Measurements from ENCODE around the gene PSMD10. TPM values are rescaled to one million over a fixed set of nuclear protein-coding genes. Genes with fewer than 3 reads are reported as not detected.

Gene PSMD10
- total and polyA plus RNA-seq, 11 donors = 14.9 to 33.4 (median 21.2) TPM

DNA sequence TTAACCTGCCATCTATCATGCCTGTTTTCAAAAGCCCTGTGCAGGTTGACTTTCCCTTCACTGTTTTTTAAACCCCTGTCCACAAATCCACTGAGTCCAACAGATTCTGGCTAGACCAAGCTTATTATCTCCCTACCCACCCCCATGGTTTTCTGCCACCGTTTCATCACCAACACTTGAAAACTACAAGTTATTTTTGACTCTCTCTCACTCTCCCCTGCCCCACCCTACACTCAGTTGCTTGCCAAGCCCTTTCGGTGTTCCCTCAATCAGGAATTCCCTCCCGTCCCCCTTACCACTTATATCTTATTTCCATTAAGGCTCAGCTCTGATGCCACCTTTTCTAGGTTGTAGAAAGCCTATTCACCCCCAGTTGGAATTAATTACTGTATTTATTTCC is 29.9 kb upstream of the PSMD10 start:
- WGBS, 4 donors = 12 to 31% (median 19%) methylated on average over 3 of the region's 3 CpGs
- Histone ChIP-seq H3K9me3 (no peaks in the 10 kb centered on the region), H3K27ac (peak overlapping the region in 3 of 12 donors; percentile 17 to 42 (median 29)), H3K27me3 (no peaks in the 10 kb centered on the region), H3K4me3 (no peak overlapping the region), H3K4me1 (peaks cover 0 to 48% (median 19%) of the 10 kb centered on the region in 12 donors), H3K36me3 (peaks cover 0 to 4% (median 0%) of the 10 kb centered on the region in 9 donors)
- intact Hi-C loops (cut with DNase I) = loop anchor here in 1 of 10 donors (10.0 kb wide), 1 partner anchor 376 kb away; no protein-coding TSS in a partner anchor
- DNase-seq (peak in 3 of 5 donors; percentile 8 to 32 (median 15)), ATAC-seq (peak in 3 of 4 donors; percentile 65 to 77 (median 67))
- TF ChIP-seq, protein P1, sequence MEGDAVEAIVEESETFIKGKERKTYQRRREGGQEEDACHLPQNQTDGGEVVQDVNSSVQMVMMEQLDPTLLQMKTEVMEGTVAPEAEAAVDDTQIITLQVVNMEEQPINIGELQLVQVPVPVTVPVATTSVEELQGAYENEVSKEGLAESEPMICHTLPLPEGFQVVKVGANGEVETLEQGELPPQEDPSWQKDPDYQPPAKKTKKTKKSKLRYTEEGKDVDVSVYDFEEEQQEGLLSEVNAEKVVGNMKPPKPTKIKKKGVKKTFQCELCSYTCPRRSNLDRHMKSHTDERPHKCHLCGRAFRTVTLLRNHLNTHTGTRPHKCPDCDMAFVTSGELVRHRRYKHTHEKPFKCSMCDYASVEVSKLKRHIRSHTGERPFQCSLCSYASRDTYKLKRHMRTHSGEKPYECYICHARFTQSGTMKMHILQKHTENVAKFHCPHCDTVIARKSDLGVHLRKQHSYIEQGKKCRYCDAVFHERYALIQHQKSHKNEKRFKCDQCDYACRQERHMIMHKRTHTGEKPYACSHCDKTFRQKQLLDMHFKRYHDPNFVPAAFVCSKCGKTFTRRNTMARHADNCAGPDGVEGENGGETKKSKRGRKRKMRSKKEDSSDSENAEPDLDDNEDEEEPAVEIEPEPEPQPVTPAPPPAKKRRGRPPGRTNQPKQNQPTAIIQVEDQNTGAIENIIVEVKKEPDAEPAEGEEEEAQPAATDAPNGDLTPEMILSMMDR (IDR thresholded peaks at IDR 0.05) = no peak
- TF ChIP-seq POLR2A (IDR thresholded peaks at IDR 0.05) = no peak

DNA sequence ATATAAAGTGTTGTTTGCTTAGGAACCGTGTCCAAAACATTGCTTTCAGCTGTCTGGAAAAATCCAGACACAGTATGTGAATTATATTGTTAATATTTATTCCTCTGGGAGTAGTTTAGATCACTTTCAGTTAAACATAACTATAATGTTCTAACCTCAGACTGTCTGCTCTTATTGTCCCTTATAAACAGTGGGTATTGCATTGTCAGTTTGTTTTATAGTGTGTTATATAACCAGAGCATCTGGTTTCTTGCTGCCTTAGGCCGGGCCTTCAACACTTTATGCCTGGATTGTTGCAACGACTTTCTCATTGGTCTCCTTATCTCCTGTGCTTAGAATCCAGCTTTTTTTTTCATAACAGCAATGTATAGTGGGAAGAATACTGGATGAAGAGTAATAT is 26.6 kb upstream of the PSMD10 start:
- Histone ChIP-seq H3K4me3 (no peak overlapping the region), H3K9me3 (no peaks in the 10 kb centered on the region), H3K27ac (no peak overlapping the region), H3K36me3 (no peaks in the 10 kb centered on the region), H3K27me3 (no peaks in the 10 kb centered on the region), H3K4me1 (peaks cover 0 to 38% (median 16%) of the 10 kb centered on the region in 12 donors)
- no peak for TF ChIP-seq POLR2A (IDR thresholded peaks at IDR 0.05)
- TF ChIP-seq, protein P1 (IDR thresholded peaks at IDR 0.05) = no peak
- ATAC-seq (peak in 1 of 4 donors; percentile 53), DNase-seq (no peak)
- 48 to 62% (median 57%) methylated on average over 3 of the region's 3 CpGs for WGBS, 4 donors
- intact Hi-C loops (cut with DNase I) = no loop called here

DNA sequence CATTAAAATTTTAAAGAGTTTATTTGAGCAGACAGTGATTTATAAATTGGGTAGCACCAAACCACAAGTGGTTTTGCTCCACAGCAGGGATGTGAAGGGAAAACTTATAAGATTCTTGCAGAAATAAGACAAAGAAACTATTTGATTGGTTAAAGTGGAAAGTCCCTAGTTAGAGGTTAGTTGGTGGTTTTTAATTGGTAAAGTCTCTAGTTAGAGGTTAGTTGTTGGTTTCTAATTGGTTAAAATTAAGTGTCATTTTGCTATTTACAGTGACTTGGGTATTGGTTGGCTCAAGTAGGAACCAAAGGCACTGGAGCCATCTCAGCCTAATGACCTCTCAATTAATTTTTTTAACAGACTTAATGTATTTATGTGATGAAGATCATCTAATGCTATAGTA is 23.2 kb upstream of the PSMD10 start:
- ATAC-seq = no peak
- Histone ChIP-seq H3K36me3 (no peaks in the 10 kb centered on the region), H3K9me3 (no peaks in the 10 kb centered on the region), H3K4me3 (no peak overlapping the region), H3K4me1 (peaks cover 0 to 12% (median 0%) of the 10 kb centered on the region in 12 donors), H3K27me3 (peaks cover 0 to 7% (median 0%) of the 10 kb centered on the region in 9 donors), H3K27ac (no peak overlapping the region)
- no peak for DNase-seq
- TF ChIP-seq, protein P1 (IDR thresholded peaks at IDR 0.05) = no peak
- intact Hi-C loops (cut with DNase I) = no loop called here

GRCh38 chrX:108105473-108105872 is 14.1 kb upstream of the PSMD10 start:
- Histone ChIP-seq H3K4me1 (no peaks in the 10 kb centered on the region), H3K4me3 (no peak overlapping the region), H3K27ac (peak overlapping the region in 6 of 12 donors; percentile 4 to 69 (median 43)), H3K27me3 (no peaks in the 10 kb centered on the region), H3K9me3 (peaks cover 0 to 7% (median 0%) of the 10 kb centered on the region in 12 donors), H3K36me3 (no peaks in the 10 kb centered on the region)
- intact Hi-C loops (cut with DNase I) = no loop called here
- DNase-seq (no peak), ATAC-seq (no peak)
- TF ChIP-seq, protein P1 (IDR thresholded peaks at IDR 0.05) = no peak
- TF ChIP-seq POLR2A (IDR thresholded peaks at IDR 0.05) = no peak
